Panc1 (cell line): ENCODE measurements around the gene CLEC16A. TPM values are rescaled to one million over a fixed set of nuclear protein-coding genes. Genes with fewer than 3 reads are reported as not detected.

Source experiments
- ATAC-seq: fragments of 200-7000 bp; cut with Tn5 transposase; 2 replicates; pipeline ENCODE4 v1.9.1; 2020; ENCODE audit warnings: mild to moderate bottlenecking, moderate library complexity
- BruUV-seq: library from RNA; stranded (reverse); fragments of 400-500 nt; replicated peaks from 2 replicates; lab custom pipeline; 2021; lab: Mats Ljungman, UMichigan
- CTCF ChIA-PET: fragments of 300-600 bp; sonication (Branson Sonifier 250); formaldehyde crosslinking; loops from one replicate; lab custom pipeline; 2022; ENCODE audit warnings: antibody characterized with exemption; lab: Charles Lee
- POLR2A ChIA-PET: fragments of 300-600 bp; sonication (Branson Sonifier 250); formaldehyde crosslinking; loops from one replicate; lab custom pipeline; 2022; ENCODE audit warnings: antibody characterized with exemption; lab: Charles Lee
- DNase-seq: peaks from one replicate; pipeline ENCODE4 v3.0.0-alpha.2; 2010; ENCODE audit warnings: low read depth, low spot score
- H3K27ac ChIP-seq: 2 replicates; pipeline ENCODE4 v1.5.1; 2011; ENCODE audit warnings: mild to moderate bottlenecking, low read length, inconsistent platforms
- H3K27me3 ChIP-seq: fragments of 200-500 bp; sonication (Bioruptor generic); 2 replicates; pipeline ENCODE4 v1.6.0; 2014; ENCODE audit warnings: low read length, inconsistent platforms; ENCODE audit not compliant: control insufficient read depth, insufficient read depth
- H3K36me3 ChIP-seq: fragments of 200-500 bp; sonication (Bioruptor generic); 2 replicates; pipeline ENCODE4 v1.5.1; 2014; ENCODE audit warnings: inconsistent platforms, mild to moderate bottlenecking, low read length, moderate library complexity; ENCODE audit not compliant: control insufficient read depth, insufficient read depth
- H3K4me1 ChIP-seq: 2 replicates; pipeline ENCODE4 v1.5.1; 2011; ENCODE audit warnings: inconsistent platforms, mild to moderate bottlenecking, low read length, moderate library complexity; ENCODE audit not compliant: control insufficient read depth, insufficient read depth
- H3K4me3 ChIP-seq, 2 experiments: 2 replicates each; pipeline ENCODE4 v1.5.1; 2011 to 2012; ENCODE audit warnings: low read depth in 2 of 2, low read length in 2 of 2, mild to moderate bottlenecking in 2 of 2, inconsistent platforms in 1 of 2, moderate library complexity in 1 of 2
- H3K9me3 ChIP-seq: fragments of 200-500 bp; sonication (Bioruptor generic); 2 replicates; pipeline ENCODE4 v1.5.1; 2014; ENCODE audit warnings: low read depth, mild to moderate bottlenecking, inconsistent platforms, low read length, moderate library complexity; ENCODE audit not compliant: control insufficient read depth, insufficient read depth
- POLR2AphosphoS5 ChIP-seq: IDR thresholded peaks from 2 replicates; pipeline ENCODE4 v1.6.1; 2012; ENCODE audit warnings: mild to moderate bottlenecking, low read depth, low read length, moderate library complexity
- SIN3A ChIP-seq: IDR thresholded peaks from 2 replicates; pipeline ENCODE4 v1.6.1; 2012; ENCODE audit warnings: low read depth, mild to moderate bottlenecking, low read length, moderate library complexity, borderline replicate concordance; ENCODE audit not compliant: insufficient read depth
- TCF7L2 ChIP-seq: IDR thresholded peaks from 2 replicates; pipeline ENCODE4 v1.6.1; 2011; ENCODE audit warnings: mild to moderate bottlenecking, low read depth, low read length, inconsistent platforms
- in situ Hi-C: cut with HindIII; loops from 2 replicates; pipeline ENCODE4 v1.10.0; 2016; ENCODE audit warnings: low sequenced_read_pairs, low pct_unique_long_range_greater_than_20kb
- intact Hi-C: fragments of 100-400 bp; cut with micrococcal nuclease; formaldehyde crosslinking; loops from one replicate; pipeline ENCODE4 v1.10.0; 2022; ENCODE audit not compliant: unreplicated experiment
- total RNA-seq: library from RNA; stranded (reverse); gene quantifications from one replicate; pipeline ENCODE4 v1.2.1, GENCODE V29; 2021; ENCODE audit not compliant: unreplicated experiment
- TF ChIP-seq, protein P1 (sequence below), 2 experiments: IDR thresholded peaks; 2 replicates each; pipeline ENCODE4 v1.6.1; 2011 to 2012; ENCODE audit warnings: low read depth in 2 of 2, control low read depth in 1 of 2, low read length in 1 of 2, mild to moderate bottlenecking in 1 of 2, moderate library complexity in 1 of 2; ENCODE audit not compliant: insufficient read depth in 1 of 2
- TF ChIP-seq, protein P2 (sequence below): fragments of 450-650 bp; IDR thresholded peaks from 2 replicates; pipeline ENCODE4 v1.5.1; 2017; ENCODE audit warnings: mild to moderate bottlenecking

The CLEC16A gene
- total RNA-seq, 1 experiment from 2014 or later: 21.0 TPM

DNA sequence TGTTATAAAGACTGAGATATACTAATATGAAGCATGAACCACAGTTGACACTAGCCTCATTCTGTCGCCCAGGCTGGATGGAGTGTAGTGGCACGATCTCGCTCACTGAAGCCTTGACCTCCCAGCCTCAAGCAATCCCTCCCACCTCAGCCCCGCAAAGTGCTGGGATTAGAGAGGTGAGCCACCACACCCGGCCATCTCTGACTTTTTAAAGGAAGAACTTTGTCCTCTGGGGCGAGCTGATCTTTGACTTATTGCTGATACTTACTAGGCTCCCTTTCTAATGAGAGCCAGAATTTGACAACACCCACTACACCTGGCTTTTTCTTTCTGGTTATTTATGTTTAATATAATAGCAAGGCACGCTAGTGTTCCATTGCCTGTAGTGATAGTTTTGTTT is 57.2 kb downstream of the CLEC16A start:
- Histone ChIP-seq H3K4me3 (no peak overlapping the region), H3K27ac (no peak overlapping the region), H3K36me3 (no peaks in the 10 kb centered on the region), H3K4me1 (no peaks in the 10 kb centered on the region), H3K9me3 (no peaks in the 10 kb centered on the region), H3K27me3 (no peaks in the 10 kb centered on the region)
- ATAC-seq (no peak), DNase-seq (no peak)
- no peak for TF ChIP-seq TCF7L2
- TF ChIP-seq, protein P1, sequence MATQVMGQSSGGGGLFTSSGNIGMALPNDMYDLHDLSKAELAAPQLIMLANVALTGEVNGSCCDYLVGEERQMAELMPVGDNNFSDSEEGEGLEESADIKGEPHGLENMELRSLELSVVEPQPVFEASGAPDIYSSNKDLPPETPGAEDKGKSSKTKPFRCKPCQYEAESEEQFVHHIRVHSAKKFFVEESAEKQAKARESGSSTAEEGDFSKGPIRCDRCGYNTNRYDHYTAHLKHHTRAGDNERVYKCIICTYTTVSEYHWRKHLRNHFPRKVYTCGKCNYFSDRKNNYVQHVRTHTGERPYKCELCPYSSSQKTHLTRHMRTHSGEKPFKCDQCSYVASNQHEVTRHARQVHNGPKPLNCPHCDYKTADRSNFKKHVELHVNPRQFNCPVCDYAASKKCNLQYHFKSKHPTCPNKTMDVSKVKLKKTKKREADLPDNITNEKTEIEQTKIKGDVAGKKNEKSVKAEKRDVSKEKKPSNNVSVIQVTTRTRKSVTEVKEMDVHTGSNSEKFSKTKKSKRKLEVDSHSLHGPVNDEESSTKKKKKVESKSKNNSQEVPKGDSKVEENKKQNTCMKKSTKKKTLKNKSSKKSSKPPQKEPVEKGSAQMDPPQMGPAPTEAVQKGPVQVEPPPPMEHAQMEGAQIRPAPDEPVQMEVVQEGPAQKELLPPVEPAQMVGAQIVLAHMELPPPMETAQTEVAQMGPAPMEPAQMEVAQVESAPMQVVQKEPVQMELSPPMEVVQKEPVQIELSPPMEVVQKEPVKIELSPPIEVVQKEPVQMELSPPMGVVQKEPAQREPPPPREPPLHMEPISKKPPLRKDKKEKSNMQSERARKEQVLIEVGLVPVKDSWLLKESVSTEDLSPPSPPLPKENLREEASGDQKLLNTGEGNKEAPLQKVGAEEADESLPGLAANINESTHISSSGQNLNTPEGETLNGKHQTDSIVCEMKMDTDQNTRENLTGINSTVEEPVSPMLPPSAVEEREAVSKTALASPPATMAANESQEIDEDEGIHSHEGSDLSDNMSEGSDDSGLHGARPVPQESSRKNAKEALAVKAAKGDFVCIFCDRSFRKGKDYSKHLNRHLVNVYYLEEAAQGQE (IDR thresholded peaks at IDR 0.05; ENCODE audit: insufficient read depth in 1 of 2, low read depth in 2 of 2, low read length in 1 of 2): no peak
- no peak for TF ChIP-seq POLR2AphosphoS5
- TF ChIP-seq, protein P2, sequence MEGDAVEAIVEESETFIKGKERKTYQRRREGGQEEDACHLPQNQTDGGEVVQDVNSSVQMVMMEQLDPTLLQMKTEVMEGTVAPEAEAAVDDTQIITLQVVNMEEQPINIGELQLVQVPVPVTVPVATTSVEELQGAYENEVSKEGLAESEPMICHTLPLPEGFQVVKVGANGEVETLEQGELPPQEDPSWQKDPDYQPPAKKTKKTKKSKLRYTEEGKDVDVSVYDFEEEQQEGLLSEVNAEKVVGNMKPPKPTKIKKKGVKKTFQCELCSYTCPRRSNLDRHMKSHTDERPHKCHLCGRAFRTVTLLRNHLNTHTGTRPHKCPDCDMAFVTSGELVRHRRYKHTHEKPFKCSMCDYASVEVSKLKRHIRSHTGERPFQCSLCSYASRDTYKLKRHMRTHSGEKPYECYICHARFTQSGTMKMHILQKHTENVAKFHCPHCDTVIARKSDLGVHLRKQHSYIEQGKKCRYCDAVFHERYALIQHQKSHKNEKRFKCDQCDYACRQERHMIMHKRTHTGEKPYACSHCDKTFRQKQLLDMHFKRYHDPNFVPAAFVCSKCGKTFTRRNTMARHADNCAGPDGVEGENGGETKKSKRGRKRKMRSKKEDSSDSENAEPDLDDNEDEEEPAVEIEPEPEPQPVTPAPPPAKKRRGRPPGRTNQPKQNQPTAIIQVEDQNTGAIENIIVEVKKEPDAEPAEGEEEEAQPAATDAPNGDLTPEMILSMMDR: no peak
- in situ Hi-C loops: no loop called here
- intact Hi-C loops: no loop called here
- BruUV-seq: no TSS peak
- POLR2A ChIA-PET: no interaction called here
- CTCF ChIA-PET: no interaction called here

DNA sequence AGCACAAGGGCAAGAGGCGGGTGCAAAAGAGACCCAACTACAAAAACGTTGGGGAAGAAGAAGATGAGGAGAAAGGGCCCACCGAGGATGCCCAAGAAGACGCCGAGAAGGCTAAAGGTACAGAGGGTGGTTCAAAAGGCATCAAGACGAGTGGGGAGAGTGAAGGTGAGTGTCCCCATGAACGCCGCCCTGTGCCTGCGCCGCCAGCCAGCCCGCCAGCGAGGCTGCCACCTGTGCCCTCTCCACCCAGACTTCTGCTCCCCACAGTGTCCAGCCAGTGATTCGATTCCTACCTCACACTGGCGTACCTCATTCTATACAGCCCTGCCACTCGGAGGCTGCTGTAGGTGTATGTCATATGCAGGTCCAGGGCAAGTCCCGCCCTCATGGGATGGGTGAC is 58.8 kb downstream of the CLEC16A start:
- in situ Hi-C loops (no loop called here), intact Hi-C loops (no loop called here)
- DNase-seq (no peak), ATAC-seq (no peak)
- Histone ChIP-seq H3K9me3 (no peaks in the 10 kb centered on the region), H3K4me1 (no peaks in the 10 kb centered on the region), H3K4me3 (no peak overlapping the region), H3K36me3 (no peaks in the 10 kb centered on the region), H3K27me3 (no peaks in the 10 kb centered on the region), H3K27ac (no peak overlapping the region)
- no TSS peak for BruUV-seq
- TF ChIP-seq SIN3A (no peak), TCF7L2 (no peak), POLR2AphosphoS5 (no peak)
- TF ChIP-seq, protein P2: no peak
- TF ChIP-seq, protein P1 (IDR thresholded peaks at IDR 0.05; ENCODE audit: insufficient read depth in 1 of 2, low read depth in 2 of 2, low read length in 1 of 2): no peak
- ChIA-PET POLR2A (no interaction called here), CTCF (no interaction called here)
